Measurements from ENCODE around the gene CCNB2.
"Not testable (repeated sequence)": the region's sequence is repeated elsewhere in the genome, so short reads cannot be mapped to it uniquely, and the experiment has no call there.

The CCNB2 gene

DNA sequence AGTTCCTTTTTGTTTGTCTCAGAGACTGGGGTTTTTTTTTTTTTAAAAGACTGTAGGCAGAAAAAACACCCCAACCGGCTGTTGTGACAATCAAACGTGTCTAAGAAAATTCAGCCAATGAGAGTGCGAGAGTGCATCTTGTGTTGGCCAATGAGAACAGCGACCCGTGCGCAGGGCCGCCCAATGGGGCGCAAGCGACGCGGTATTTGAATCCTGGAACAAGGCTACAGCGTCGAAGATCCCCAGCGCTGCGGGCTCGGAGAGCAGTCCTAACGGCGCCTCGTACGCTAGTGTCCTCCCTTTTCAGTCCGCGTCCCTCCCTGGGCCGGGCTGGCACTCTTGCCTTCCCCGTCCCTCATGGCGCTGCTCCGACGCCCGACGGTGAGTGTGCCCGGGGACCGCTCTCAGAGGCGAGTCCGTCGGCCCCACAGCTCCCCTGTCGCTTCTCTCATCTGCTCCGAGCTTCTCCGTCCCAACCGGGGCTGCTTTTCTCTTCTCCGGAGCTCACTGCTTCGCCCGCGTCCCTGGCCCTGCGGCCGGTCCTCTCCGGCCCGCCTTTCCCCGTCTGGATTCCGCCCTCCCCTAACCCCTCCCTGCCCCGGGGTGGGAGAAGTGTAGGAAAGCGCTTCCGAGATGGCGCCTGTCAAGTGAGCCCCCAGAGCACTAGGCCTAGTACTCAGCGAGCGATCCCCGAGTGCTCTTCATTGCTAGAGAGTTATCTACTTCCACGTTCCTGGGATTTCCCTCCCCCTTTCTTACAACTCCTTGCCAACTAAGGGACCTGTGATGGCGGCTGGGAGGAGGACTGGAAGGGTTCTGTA is at the start of gene CCNB2:
CCNB2 (plus strand) TSS at position 235 of the 821 bp plus-strand sequence; CDS start at position 358, 123 bp downstream.
- peak; percentile 96 for DNase-seq

DNA sequence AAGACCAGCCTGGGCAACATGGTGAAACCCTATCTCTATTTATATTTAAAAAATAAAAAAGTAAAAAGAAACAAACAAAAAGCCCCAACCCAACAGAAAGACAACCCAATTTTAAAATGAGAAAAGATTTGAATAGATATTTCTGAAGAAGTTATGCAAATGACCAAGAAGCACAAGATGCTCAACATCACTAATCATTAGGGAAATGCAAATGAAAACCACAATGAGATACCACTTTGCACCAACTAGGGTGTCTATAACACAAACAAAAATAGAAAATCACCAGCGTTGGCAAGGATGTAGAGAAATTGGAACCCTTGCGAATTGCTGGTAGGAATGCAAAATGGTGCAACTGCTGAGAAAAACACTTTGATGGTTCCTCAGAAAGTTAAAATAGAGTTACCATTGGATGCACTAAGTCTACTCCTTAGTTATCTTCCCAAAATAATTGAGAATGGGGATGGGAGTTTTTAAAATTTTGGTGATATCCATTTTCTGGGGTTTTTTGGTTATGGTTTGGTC is 45.8 kb upstream of the CCNB2 start:
- DNase-seq, result no peak

DNA sequence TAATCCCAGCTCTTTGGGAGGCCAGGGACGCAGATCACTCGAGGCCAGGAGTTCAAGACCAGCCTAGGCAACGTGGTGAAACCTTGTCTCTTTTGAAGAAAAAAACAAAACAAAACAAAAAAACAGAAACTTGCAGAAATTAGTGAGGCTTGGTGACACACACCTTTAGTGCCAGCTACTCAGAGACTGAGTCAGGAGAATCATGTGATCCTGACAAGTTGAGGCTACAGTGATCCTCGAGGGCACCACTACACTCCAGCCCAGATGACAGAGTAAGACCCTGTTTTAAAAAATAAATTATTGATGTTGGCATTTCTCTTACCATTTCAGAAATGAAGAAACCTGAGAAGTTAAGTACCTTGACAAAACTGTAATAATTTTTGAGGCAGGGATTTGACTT is 44.6 kb upstream of the CCNB2 start:
- no peak for DNase-seq

DNA sequence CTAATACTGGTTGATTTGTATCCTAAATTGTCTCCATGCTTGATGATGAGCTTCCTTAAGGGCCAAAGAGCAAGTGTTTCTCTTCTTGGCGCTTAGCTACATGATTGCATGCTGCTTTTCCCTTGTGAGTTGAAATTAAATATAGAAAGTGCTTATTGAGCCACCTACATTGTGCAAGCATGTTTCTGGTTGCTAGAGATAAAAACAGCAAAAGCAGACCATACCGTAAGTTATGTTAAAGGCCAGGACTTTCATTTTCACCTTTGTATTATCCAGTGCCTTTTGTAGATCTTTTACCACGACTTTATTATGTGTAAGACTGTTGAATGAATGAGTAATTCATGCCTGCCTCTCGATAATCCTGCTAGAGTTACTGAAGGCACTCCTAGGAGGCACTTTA is 41.9 kb upstream of the CCNB2 start:
- DNase-seq, result no peak

DNA sequence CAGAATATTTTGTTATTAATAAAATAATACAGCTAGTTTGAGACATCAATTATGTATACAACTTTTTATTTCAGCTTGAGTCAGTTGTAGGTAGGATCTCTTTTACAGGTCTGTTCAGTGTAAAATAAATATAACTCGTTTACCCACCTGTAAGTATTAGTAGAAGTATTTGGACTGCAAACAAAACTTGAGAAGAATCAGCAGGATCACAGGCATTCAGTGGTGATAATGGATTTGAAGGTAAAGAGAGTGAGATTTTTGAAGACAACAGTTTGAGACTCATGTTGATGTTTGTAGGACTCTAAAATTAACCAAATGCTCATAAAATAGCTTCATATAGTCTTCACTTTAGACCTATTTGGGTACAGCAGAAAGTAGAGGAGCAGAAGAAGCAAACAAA is 35.5 kb upstream of the CCNB2 start:
- DNase-seq, result no peak

DNA sequence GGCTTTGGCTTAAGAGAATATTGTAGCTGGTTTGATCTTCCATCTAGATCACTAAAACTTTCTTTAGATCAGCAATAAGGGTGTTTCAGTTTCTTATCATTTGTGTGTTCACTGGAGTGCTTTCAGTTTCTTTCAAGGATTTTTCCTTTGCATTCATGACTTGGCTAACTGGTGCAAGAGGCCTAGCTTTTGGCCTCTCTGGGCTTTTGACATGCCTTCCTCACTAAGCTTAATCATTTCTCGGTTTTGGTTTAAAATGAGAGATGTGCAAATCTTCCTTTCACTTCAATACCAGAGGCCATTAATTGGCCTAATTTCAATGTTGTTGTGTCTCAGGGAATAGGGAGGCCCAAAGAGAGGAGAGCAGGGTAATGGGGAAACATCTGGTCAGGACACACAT is 30.3 kb upstream of the CCNB2 start:
- no peak for DNase-seq

DNA sequence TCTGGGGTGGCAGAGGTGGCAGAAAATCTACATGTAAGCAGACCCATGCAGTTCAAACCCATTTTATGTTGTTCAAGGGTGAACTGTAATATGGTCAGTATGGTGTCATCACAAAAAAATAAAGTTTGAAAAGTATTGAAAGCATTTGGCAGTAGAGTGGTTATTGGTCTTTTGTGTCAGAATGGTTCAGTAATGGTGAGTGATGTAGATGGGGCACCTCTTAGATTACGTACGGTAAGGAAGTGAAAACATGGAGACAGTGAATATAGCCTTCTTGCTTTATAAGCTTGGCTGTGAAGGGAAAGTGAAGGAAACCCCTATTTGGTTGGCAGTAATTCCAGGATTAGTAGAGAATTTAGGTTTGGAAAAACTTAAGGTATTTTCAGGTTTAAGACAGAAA is 17.2 kb upstream of the CCNB2 start:
- no peak for DNase-seq

DNA sequence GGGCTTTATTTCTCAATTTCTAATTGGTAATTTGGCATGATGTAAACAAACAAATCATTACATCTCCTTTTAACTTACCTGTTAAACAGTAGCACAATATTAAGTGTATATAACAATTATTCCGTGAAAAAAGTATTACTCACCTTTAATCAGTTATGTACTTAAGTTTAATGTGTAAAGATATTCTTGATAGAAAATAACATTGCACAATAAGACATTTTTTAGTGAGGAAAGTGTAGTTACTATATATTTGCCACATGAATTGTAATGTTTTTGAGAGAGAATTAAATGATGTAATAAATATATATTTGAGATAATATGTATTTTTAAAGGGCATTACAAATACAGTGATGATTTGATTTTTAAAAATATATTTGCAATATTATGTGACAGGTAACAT is 10.9 kb upstream of the CCNB2 start:
- no peak for DNase-seq

DNA sequence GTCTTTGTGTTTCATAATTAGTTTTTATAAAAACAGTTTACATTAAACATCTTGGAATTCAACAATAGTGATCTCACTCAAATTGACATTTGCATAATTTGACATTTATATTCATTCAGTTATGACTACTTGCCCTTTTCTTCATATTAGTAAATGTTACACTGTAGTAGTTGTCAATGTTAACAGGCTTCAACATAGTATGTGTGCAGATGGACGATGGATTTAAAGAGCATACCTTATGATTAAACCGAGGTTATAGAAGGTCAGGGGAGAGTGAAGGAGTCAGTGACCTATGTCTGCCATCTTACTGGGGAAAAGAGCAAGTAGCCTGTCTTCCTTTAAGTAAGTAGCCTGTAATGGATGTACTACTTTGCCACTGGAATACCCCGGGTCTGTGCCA is 8.5 kb upstream of the CCNB2 start:
- DNase-seq, result no peak

DNA sequence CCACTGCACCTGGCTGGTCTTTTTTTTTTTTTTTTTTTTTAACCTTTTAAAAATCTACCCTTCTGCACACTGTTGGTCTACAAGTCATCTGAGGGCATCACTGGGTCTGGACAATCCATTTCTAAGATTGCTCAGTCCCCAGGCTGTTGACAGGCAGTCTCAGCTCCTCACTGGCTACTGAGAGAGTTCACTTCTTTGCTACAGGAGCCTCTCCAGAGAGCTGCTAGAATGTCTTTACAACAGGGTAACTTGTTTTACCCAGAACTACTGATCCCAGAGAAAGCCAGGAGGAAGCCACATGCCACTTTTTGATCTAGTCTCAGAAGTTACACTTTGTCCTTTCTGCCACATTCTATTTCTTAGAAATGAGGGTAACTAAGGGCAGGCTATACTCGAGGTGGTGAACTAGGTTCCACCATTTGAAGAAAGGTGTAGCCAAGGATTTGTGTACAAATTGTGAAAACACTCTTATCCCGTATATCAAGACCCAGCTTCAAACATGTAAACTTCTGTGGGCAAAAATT is 5.7 kb upstream of the CCNB2 start:
- DNase-seq, result no peak

DNA sequence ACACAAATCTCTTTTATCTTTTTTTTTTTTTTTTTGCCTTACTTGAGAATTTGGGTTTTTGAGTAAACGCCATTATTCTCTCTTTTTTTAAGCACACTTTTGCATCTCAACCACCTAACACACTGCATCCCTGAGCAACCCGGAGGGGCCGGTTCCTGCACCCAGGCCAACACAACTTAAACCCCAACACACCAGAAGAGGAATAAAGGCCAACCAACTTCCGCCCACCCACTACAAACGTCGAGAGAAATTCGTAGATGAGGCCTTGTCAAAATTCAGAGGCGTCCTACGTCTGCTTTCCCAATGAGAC is 389 bp upstream of the CCNB2 start:
- no peak for DNase-seq

DNA sequence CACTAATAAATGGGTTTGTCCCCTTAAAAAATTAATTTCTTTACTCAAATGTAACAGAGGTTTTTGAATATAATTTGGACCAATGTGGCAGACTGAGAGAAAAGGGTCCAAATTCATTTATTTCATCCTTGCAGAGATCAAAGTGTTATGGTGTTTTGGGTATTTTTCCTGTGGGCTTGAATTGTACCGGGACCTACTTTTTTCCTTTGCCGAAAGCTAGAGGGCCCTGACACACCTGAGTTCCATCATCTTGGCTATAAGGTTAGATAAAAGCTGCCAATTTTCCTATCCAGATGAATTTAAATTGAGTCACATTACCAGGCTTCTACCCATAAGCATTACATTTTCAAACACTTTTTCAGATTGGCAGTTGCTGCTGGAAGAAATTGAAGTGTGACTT is 908 bp downstream of the CCNB2 start:
- DNase-seq, result peak; percentile 10

DNA sequence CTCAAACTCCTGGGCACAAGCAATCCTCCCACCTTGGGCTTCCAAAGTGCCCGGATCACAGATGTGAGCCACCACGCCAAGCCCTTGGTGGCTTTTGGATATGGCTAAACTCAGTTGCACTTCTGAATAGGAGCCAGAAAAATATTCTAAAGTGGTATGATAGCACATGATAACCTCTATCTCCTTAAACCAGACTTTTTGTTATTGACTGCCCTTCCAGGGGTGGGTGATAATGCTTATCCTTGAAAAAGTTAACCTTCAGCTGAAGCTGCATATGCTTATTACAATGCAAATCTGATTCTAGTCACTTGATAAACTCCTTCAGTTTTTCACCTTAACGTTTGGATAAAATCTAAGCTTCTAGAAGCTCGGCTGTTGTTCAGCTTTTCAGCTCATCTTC is 6.3 kb downstream of the CCNB2 start:
- DNase-seq, result no peak

DNA sequence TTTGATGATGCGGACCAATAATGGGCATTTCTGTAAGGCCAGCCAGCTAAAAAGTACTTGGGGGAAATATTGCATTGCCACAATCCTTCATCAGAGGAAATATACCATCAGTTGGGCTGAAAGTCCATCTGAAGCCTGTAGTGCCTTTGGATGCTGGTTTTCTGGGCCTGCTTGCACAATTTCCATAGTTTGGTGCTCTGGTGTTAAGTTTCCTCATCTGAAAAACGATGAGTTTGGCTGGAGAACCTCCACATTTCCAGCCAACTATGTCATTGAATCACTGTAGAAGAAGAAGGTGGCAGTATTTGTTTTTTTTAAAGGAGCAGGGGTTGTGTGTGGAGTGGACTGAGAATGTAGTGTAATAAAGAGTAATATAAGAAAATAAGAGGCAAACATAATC is 10.1 kb downstream of the CCNB2 start:
- no peak for DNase-seq

DNA sequence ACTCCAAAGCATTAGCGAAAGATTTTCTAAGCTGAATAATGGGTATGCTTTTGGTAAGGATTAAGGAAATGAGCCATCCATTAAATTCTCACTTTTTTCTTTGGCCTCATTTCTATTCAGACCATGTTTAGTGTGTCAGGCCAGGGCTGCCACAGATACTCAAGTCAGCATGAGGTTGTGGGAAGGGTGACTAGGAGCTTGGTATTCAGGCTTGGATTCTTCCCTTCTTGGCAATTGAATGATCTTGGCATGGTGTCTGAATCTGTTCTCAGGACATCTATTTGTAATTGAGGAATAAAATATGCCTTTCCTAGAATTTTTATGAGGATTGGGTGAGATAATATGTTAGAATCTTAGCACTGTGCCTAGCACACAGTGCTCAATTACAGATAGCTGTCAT is 11.2 kb downstream of the CCNB2 start:
- DNase-seq, result no peak

DNA sequence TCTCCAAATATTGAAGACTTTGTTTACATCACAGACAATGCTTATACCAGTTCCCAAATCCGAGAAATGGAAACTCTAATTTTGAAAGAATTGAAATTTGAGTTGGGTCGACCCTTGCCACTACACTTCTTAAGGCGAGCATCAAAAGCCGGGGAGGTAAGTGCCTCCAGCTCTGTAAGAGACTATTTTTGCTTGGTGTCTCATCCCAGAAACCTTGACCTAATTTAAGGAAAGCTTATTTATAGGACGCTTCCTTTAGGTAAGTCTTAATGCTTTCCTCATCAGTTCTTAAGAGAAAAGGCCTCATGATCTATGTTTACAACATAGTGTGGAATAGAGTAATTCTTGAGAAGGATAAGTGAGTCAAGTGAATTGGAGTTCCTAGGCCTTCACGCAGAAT is 11.8 kb downstream of the CCNB2 start:
- DNase-seq, result no peak

DNA sequence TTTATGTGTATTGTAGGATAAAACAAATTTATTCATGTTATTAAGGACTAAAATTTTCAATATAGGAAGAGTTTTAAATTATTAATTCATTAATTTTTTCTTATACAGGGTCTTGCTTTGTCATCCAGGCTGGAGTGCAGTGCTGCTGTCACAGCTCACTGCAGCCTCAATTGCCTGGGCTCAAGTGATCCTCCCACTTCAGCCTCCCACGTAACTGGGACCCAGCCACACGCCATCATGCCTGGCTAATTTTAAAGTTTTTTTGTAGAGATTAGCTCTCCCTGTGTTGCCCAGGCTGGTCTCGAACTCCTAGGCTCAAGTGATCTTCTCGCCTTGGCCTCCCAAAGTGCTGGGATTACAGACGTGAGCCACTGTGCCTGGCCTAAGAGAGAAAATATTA is 14.7 kb downstream of the CCNB2 start:
- no peak for DNase-seq

DNA sequence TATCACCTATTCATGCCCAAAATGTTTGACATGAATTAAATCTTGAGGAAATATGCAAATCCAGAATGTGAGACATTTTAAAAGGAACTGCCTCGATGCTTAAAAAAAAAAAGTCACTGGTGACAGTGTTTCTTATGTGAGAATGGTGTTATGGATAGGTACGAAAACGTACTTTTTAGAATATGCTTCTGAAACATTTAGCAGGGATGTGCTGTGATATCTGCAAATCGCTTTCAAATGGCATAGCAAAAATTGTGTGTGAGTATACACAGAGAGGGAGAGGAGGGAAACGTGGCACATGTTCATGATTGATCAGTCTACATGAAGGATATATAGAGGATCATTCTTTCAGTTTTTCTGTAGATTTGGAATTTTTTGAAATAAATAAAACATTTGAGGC is 16.0 kb downstream of the CCNB2 start:
- no peak for DNase-seq

DNA sequence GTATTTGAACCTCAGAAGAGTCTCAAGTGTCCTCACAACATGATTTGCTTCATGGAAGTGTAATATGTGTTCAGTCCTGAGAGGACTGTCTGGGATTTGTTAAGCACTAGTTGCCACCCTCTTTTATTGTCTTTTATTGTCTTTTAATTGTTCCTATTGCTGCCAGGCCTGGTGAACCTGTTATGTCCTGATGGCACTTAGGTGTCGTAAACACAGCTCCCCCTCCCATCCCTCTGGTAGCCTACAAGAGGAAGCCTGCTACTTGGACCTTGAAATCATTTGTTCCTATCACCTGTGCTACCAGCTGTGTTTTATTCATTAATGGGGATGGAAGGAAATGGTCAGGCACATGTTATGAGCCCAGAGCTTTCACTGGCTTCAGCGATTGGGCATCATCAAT is 19.3 kb downstream of the CCNB2 start:
- no peak for DNase-seq

DNA sequence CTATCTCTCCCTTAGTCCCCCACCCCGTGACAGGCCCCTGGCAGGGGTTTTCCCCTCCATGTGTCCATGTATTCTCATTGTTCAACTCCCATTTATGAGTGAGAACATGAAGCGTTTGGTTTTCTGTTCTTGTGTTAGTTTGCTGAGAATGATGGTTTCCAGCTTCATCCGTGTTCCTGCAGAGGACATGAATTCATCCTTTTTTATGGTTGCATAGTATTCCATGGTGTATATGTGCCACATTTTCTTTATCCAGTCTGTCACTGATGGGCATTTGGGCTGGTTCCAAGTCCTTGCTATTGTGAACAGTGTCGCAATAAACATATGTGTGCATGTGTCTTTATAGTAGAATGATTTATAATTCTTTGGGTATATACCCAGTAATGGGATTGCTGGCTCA is 20.7 kb downstream of the CCNB2 start:
- DNase-seq, result not testable (repeated sequence)

DNA sequence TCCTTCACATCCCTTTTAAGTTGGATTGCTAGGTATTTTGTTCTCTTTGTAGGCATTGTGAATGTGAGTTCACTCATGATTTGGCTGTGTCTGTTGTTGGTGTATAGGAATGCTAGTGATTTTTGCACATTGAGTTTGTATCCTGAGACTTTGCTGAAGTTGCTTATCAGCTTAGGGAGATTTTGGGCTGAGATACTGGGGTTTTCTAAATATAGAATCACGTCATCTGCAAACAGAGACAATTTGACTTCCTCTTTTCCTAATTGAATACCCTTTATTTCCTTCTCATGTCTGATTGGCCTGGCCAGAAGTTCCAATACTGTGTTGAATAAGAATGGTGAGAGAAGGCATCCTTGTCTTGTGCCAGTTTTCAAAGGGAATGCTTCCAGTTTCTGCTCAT is 22.3 kb downstream of the CCNB2 start:
- DNase-seq, result not testable (repeated sequence)

DNA sequence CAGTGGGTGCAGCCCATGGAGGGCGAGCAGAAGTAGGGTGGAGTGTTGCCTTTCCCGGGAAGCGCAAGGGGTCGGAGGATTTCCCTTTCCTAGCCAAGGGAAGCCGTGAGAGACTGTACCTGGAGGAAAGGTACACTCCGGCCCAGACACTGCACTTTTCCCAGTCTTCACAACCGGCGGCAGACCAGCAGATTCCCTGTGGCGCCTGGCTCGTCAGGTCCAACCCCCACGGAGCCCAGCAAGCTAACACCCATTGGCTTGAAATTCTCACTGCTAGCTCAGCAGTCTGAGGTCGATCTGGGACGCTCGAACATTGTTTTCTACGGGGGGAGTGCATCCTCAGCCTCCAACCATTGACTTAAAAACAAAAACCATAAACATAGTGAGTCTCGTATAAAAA is 26.5 kb downstream of the CCNB2 start:
- no peak for DNase-seq

DNA sequence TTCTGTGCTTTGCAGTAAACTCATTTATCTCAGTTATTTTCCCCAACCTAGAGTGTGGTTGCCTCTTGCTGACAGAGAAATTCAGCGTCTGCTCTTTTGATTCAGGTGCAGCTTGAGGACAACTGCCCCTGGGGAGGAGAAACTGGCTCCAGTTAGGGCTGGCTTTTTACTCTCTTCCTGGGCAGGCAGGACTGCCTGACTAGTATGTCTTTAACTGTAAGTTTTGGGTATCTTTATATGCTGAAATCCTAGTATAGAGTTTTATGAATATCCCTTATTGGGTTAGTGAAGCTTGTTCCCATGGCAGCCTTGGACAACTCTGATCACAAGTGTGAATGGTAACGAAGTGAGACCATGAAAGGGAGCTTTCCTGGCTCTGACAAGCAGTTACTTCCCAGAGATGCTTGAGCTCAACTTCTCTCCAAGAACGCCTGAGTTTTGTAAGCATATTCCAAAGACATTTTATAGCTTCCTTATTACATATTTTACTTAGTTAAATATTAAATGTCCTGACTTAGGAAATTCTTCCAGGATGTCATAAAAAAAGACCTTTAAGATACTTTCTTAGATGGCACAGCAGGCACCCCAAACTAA is 27.1 kb downstream of the CCNB2 start:
- DNase-seq, result no peak

DNA sequence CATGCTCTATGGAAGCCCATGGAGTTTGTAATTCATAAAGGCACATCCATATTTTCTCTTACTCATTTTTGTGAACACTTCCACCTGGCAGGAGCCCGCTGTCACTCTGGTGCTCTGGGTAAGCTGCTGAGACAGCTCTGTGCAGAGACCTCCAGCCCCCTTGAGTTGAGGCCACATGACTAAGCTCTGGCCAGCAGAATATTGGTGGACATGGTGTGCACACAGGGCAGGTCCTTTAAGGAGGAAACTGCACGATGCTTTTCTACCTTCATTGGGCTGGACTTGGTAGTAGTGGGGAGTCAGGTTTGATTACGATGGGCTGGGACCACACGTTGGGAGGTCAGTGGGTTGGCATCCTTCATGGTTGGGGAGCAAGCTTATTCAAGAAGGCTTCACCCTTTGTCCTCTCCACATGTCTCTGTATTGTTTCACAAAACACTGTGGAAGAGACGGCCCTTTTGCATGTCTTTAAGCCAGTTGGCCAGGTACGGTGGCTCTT is 29.0 kb downstream of the CCNB2 start:
- no peak for DNase-seq
